Caco-2 (cell line): ENCODE measurements around the gene PCIF1. TPM values are rescaled to one million over a fixed set of nuclear protein-coding genes. Genes with fewer than 3 reads are reported as not detected.

Experiments
- BruUV-seq: library from RNA; stranded (reverse); fragments of 400-500 nt; replicated peaks from 2 replicates; lab custom pipeline; 2021; lab: Mats Ljungman, UMichigan
- CTCF ChIA-PET: fragments of 300-600 bp; sonication (Branson Sonifier 250); formaldehyde crosslinking; loops from one replicate; lab custom pipeline; 2022; ENCODE audit warnings: antibody characterized with exemption; lab: Charles Lee
- POLR2A ChIA-PET: fragments of 300-600 bp; sonication (Branson Sonifier 250); formaldehyde crosslinking; loops from one replicate; lab custom pipeline; 2022; ENCODE audit warnings: antibody characterized with exemption; lab: Charles Lee
- DNase-seq, 2 experiments: peaks; one replicate each; pipeline versions ENCODE4 v3.0.0 to v3.0.0-alpha.2; 2020 to 2022
- H3K27me3 ChIP-seq: replicated peaks from 2 replicates; pipeline ENCODE4 v1.6.0; 2011; ENCODE audit warnings: low read length; ENCODE audit not compliant: control insufficient read depth, insufficient read depth
- H3K36me3 ChIP-seq: 2 replicates; pipeline ENCODE4 v1.5.1; 2011; ENCODE audit warnings: low read length; ENCODE audit not compliant: control insufficient read depth, insufficient read depth
- H3K4me1 ChIP-seq: fragments of 250-450 bp; sonication (Bioruptor Pico); 2 replicates; pipeline ENCODE4 v1.5.1; 2020; ENCODE audit warnings: mild to moderate bottlenecking
- H3K4me3 ChIP-seq: 2 replicates; pipeline ENCODE4 v1.5.1; 2011; ENCODE audit warnings: low read depth, mild to moderate bottlenecking, control low read depth, low read length
- H3K9me3 ChIP-seq: fragments of 250-450 bp; sonication (Bioruptor Pico); 2 replicates; pipeline ENCODE4 v1.5.1; 2020; ENCODE audit warnings: mild to moderate bottlenecking, moderate library complexity
- H3K27ac Mint-ChIP-seq: one replicate; pipeline ENCODE4 v1.8.0; 2022; ENCODE audit warnings: mixed read lengths; ENCODE audit not compliant: unreplicated experiment
- H3K27me3 Mint-ChIP-seq: one replicate; pipeline ENCODE4 v1.8.0; 2022; ENCODE audit warnings: mixed read lengths; ENCODE audit not compliant: insufficient read depth, unreplicated experiment
- H3K36me3 Mint-ChIP-seq: one replicate; pipeline ENCODE4 v1.8.0; 2022; ENCODE audit warnings: mild to moderate bottlenecking, mixed read lengths; ENCODE audit not compliant: insufficient read depth, unreplicated experiment
- H3K4me1 Mint-ChIP-seq: one replicate; pipeline ENCODE4 v1.8.0; 2022; ENCODE audit warnings: low read depth, mixed read lengths; ENCODE audit not compliant: unreplicated experiment
- H3K4me3 Mint-ChIP-seq: one replicate; pipeline ENCODE4 v1.8.0; 2022; ENCODE audit warnings: mild to moderate bottlenecking, moderate library complexity, mixed read lengths; ENCODE audit not compliant: unreplicated experiment
- H3K9me3 Mint-ChIP-seq: one replicate; pipeline ENCODE4 v1.8.0; 2022; ENCODE audit warnings: mixed read lengths; ENCODE audit not compliant: unreplicated experiment
- intact Hi-C: fragments of 100-400 bp; cut with micrococcal nuclease; formaldehyde crosslinking; loops from one replicate; pipeline ENCODE4 v1.10.0; 2022; ENCODE audit not compliant: unreplicated experiment
- total RNA-seq: library from RNA; stranded (reverse); gene quantifications from 2 replicates; pipeline ENCODE4 v1.2.3, GENCODE V29; 2022
- TF ChIP-seq, protein P1 (sequence below), 2 experiments: fragments of 200-600 bp in 1 of 2; IDR thresholded peaks; 1 replicate in 1 of 2; 2 replicates in 1 of 2; pipeline versions ENCODE4 v1.5.1 to v1.8.0; 2011 to 2022; ENCODE audit warnings: antibody characterized with exemption in 1 of 2, control low read depth in 1 of 2, inconsistent platforms in 1 of 2, low read depth in 1 of 2, low read length in 1 of 2, mild to moderate bottlenecking in 1 of 2, moderate library complexity in 1 of 2; ENCODE audit not compliant: insufficient read depth in 1 of 2, severe bottlenecking in 1 of 2, unreplicated experiment in 1 of 2

PCIF1 gene
- total RNA-seq, 1 experiment from 2014 or later: 75.9 TPM

DNA sequence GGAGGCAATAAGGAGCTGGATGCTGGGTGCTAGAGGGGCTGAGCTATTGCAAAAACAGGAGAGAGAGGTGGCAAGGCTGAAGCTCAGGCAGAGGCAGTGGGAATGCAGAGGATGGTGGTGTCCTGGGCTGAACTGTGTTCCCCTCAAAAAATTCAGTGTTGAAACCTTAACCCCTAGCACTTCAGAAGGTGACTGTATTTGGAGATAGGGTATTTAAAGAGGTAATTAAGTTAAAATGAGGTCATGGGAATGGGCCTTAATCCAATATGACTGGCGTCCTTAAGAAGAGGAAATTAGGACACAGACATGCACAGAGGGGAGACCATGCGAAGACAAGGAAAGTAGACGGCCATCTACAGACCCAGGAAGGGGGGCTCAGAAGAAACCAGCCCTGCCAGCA is 62.7 kb downstream of the PCIF1 start:
- H3K9me3 Mint-ChIP-seq: no peaks in the 10 kb centered on the region
- DNase-seq: no peak
- Histone ChIP-seq H3K36me3 (no peaks in the 10 kb centered on the region), H3K4me1 (no peaks in the 10 kb centered on the region), H3K27me3 (no peaks in the 10 kb centered on the region; the same call in 1 of the 2 replicates), H3K9me3 (no peaks in the 10 kb centered on the region), H3K4me3 (no peak overlapping the region)
- H3K4me3 Mint-ChIP-seq: no peak overlapping the region
- peaks cover 9% of the 10 kb centered on the region for H3K27me3 Mint-ChIP-seq
- intact Hi-C loops: no loop called here
- BruUV-seq: no TSS peak
- H3K36me3 Mint-ChIP-seq: no peaks in the 10 kb centered on the region
- CTCF ChIA-PET: interaction anchor here (1.8 kb wide), 1 partner anchor 11 kb away, joined by 5 read pairs; no protein-coding TSS in a partner anchor
- POLR2A ChIA-PET: no interaction called here
- H3K4me1 Mint-ChIP-seq: no peaks in the 10 kb centered on the region
- TF ChIP-seq, protein P1, sequence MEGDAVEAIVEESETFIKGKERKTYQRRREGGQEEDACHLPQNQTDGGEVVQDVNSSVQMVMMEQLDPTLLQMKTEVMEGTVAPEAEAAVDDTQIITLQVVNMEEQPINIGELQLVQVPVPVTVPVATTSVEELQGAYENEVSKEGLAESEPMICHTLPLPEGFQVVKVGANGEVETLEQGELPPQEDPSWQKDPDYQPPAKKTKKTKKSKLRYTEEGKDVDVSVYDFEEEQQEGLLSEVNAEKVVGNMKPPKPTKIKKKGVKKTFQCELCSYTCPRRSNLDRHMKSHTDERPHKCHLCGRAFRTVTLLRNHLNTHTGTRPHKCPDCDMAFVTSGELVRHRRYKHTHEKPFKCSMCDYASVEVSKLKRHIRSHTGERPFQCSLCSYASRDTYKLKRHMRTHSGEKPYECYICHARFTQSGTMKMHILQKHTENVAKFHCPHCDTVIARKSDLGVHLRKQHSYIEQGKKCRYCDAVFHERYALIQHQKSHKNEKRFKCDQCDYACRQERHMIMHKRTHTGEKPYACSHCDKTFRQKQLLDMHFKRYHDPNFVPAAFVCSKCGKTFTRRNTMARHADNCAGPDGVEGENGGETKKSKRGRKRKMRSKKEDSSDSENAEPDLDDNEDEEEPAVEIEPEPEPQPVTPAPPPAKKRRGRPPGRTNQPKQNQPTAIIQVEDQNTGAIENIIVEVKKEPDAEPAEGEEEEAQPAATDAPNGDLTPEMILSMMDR (IDR thresholded peaks at IDR 0.05; ENCODE audit: insufficient read depth in 1 of 2, low read depth in 1 of 2, low read length in 1 of 2, severe bottlenecking in 1 of 2, unreplicated experiment in 1 of 2): no peak
- no peak overlapping the region for H3K27ac Mint-ChIP-seq

Other genes with a start within 250 kb of the PCIF1 start
- not detected in 2 replicates for gene WFDC13, start 232.6 kb upstream of the PCIF1 start, total RNA-seq
- not detected in 2 replicates for gene WFDC10B, start 229.7 kb upstream of the PCIF1 start, total RNA-seq
- gene SPINT4, start 212.3 kb upstream of the PCIF1 start, total RNA-seq: not detected in 2 replicates
- gene WFDC3, start 142.8 kb upstream of the PCIF1 start, total RNA-seq: 1.1 and 1.7 TPM in 2 replicates
- gene DNTTIP1, start 142.7 kb upstream of the PCIF1 start, total RNA-seq: 89.3 and 105 TPM in 2 replicates
- 409 and 423 TPM in 2 replicates for gene UBE2C, start 122.0 kb upstream of the PCIF1 start, total RNA-seq
- not detected in 2 replicates for gene TNNC2, start 107.4 kb upstream of the PCIF1 start, total RNA-seq
- gene SNX21, start 100.9 kb upstream of the PCIF1 start, total RNA-seq: 14.1 and 15.6 TPM in 2 replicates
- gene ACOT8, start 77.3 kb upstream of the PCIF1 start, total RNA-seq: 35.1 and 36.2 TPM in 2 replicates
- gene ZSWIM3, start 77.1 kb upstream of the PCIF1 start, total RNA-seq: 6.1 and 6.4 TPM in 2 replicates
- 24.8 and 27.3 TPM in 2 replicates for gene ZSWIM1, start 53.5 kb upstream of the PCIF1 start, total RNA-seq
- 6.7 and 7.3 TPM in 2 replicates for gene SPATA25, start 47.1 kb upstream of the PCIF1 start, total RNA-seq
- gene NEURL2, start 43.5 kb upstream of the PCIF1 start, total RNA-seq: 12.6 TPM in 2 replicates
- gene CTSA, start 43.3 kb upstream of the PCIF1 start, total RNA-seq: 282 and 294 TPM in 2 replicates
- gene PLTP, start 22.5 kb upstream of the PCIF1 start, total RNA-seq: 39.6 and 42.6 TPM in 2 replicates
- 35.1 and 38.1 TPM in 2 replicates for gene ZNF335, start 37.5 kb downstream of the PCIF1 start, total RNA-seq
- gene MMP9, start 74.2 kb downstream of the PCIF1 start, total RNA-seq: 0.16 TPM in 1 of 2 replicates, not detected in the other
- gene SLC12A5, start 94.5 kb downstream of the PCIF1 start, total RNA-seq: 0.56 and 1.9 TPM in 2 replicates
- gene NCOA5, start 155.3 kb downstream of the PCIF1 start, total RNA-seq: 52.5 and 53.3 TPM in 2 replicates
- gene CD40, start 183.6 kb downstream of the PCIF1 start, total RNA-seq: not detected in 2 replicates